Activated T-cell treated with anti-CD3 and anti-CD28 coated beads for 4 hours (primary cell): ENCODE data around the gene CPNE9.

Experiments used
- DNase-seq: peaks from one replicate; pipeline ENCODE4 v3.0.0-alpha.2; 2020

CPNE9 gene

DNA sequence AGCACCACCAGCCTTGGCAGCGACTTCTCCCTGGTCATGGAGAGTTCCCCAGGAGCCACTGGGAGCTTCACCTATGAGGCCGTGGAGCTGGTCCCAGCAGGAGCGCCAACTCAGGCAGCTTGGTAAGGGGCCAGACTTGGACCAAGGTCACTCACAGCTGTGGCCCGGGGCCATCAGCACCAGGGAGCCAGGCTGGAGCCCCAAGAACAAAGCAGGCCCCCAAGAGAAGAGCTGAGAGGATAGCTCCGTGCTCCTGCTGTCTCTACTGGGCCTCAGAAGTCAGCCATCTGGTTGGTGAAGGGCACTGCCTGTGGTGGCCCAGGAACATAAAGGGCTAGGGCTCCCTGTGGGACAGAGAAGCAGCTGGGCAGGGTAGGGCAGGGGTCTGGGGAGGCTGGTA is 14.7 kb upstream of the CPNE9 start:
- no peak for DNase-seq

DNA sequence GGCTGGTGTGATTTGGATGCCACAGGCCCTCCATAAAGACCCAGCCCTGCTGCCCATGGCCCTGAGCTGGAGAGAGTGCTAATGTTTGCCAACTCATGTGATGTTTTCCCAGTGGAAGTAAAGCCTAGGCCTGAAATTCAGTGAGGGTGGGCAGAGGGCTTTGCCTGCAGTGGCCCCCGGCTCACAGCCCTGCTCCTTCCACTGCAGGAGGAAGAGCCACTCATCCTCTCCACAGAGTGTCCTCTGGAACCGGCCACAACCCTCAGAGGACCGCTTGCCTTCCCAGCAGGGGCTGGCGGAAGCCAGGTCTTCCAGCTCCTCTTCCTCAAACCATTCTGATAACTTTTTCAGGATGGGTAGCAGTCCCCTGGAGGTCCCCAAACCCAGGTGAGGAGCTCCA is 13.9 kb upstream of the CPNE9 start:
- DNase-seq: no peak

DNA sequence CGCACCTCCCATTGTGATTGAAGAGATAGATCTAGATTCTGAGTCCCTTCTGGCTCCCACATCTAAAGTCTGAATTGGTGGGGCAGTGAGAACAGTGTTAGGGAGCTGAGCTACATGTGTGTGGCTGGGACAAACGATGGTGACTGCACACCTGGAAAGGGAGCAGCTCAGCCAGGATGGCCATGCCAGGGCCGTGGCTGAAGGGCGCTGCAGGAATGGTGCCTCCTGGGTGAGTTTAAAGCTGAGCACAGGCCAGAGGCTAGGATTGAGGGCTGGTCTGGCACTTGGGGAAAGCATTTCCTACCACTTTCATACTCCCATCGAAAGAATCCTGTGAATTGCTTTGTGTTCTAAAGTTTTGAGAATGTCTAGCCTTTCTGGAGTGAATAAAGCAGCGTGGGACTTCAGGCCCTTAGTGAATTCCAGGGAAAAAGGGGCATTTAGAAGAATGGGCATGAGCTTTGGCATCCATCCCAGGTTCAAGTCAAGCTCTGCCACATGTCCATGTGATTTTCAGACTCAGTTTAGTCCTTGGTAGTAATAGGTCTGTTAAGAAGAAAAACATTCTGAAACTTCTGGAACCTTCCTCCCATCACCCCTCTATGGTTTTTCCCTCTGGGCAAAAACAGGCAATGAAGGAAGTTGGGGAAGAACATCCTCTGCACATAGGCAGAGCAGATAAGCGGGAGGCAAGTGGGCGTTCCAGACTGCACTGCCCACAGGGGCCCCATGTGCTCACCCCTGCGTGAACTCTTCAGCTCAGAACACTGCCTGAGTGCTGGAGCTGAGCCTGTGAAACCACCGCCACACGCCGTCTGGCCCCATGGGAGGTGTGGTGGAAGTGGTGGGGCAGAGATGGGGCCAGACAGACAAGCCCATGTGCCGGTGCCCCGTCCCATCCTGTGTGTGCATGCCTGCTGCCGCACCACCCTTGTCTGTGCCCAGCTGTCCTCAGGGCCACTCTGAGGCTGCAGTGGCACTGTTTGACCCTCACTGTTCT is 12.9 kb upstream of the CPNE9 start:
- DNase-seq: no peak

DNA sequence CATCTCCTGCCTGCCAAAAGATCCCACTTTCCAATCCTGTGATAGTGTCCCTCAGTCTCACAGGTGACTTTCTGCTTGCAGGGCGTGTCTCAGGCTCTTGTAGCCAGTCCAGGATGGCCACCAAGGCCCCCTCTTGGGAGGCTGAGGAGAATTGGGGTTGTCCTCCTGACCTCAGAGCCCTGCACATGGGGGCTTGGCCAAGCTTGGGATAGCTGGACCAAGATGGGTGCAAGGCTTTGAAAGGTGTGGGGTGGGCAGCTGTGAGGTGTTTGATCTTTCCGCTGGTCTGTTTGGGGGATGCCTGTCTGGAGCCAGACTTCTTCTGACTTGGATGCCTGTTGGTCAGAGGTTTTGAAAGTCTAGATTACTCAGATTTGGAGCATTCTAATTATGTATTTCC is 12.0 kb upstream of the CPNE9 start:
- no peak for DNase-seq

DNA sequence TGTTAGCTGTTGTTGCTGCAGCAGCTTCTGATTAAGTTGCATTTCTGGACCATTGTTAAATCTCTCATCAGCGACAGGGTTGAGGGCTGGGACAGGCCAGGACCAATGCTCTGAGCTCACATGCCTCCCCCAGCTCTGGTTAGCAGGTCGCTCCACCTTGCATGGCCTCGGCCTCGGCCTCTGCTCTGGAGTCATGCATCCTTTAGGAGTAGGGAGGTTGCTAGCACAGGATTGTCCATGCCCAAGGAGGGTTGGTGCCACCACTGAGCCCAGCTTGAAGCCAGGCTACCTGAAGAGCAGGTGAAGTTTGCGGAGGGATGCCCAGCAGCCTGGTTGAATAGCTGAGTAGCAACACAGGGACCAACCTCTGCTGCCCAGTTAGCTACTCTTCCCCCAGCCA is 11.2 kb upstream of the CPNE9 start:
- no peak for DNase-seq

DNA sequence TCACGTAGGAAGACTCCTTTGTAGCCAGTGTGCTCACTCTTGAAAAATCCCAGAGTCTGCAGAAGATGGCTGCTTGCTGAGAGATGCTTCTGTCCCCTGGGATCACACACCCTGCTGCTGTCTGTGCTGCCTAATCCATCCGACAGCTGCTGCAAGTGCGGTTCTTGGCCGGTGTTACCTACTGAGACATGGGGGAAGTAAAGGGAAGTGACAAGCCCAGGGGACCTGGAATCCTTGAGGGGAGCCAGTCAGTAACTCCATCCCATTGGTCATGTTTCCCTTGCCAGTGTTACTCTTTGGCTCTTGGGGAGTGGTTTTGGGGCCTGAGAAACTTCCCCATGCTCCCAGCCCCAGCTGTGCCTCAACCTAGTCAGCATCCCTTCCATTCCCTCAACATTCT is 8.3 kb upstream of the CPNE9 start:
- DNase-seq: no peak

DNA sequence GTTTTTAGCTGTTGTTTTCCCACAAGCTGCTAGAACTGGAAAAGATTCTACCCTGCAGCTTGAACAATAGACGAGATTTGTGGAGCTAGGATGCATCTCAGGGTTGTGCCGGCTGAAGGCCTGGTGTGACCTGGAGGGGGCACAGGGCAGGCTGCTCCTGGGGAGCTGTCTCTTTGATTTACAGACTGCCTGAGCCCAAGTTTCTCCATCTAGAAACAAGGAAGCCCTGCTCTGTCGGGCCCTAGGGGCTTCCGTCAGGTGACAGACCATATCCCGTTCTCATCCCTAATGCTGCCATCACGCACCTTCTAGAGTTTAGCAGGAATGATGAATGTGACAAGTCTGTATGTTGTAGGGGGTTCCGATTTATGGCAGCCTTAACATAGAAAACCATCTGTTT is 7.9 kb upstream of the CPNE9 start:
- no peak for DNase-seq

DNA sequence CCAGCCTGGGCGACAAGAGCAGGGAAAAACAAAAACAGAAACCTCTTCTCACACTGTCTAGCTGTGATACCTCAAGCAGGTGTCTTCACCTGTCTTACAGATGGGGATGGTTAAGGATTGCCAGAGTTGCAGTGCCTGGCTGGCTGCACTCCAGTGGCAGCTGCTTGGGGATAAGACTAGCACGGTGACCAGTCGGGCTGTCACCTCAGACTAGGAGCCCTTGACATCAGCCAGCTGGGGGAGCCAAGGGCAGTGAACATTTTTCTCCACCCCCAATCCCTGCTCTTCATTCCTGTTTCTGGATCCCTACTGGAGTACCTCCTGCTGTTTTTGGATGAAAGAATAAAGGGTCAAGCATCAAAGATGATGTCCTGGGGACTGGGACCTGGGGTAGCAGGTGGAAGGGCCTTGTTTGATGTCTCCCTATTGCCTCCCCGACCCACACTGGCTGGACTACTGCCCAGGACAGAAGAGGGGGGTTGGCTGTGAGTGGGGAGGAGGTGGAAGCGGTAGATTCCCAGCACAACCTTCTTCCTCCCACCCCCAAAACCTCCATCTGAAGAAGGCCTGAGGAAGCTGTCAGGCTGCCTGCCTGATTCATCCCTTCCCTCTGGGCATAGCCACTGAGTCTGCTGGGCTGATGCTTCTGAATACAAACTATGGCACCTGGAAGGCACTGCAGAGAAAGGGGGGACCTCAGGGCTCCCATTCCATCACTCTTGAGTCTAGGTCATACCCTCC is 7.0 kb upstream of the CPNE9 start:
- DNase-seq: no peak

DNA sequence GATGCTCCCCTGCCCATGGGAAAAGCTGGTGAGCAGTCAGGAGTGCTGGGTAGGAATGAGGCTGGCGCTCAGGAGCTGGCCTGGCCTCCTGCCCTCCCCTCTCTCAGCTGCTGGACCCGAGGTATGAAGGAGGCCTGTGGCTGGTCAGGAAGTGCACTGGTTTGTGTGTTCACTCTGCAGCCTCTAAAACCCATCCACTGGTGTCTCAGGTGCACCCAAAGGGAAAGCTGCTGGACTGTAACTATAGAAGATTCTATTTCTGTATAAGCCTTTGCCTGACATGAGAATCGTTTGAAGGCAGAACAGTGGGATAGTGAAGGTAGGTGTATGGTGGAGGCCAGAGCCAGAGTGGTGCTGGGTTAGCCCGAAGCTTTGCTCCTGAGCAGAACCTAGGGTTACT is 5.7 kb upstream of the CPNE9 start:
- no peak for DNase-seq

DNA sequence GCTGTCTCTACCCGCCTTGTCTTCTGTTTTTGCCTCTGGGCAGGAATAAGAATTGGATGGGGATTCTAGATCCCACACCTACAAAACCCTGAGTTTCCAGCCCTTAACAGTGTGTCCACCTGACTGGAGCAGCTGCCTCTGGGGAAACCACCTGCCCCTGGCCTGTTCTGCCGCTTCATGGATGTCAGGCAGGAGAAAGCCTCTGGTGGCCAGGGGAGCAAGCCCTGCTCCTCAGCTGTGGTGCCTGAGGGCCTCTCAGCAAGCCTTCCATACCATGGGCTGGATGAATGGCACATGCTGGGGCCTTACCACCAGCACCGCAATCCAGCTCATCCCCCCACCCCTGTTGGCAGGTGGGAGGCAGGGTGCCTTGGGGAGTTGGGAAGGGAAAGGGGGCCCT is 5.3 kb upstream of the CPNE9 start:
- DNase-seq: no peak

DNA sequence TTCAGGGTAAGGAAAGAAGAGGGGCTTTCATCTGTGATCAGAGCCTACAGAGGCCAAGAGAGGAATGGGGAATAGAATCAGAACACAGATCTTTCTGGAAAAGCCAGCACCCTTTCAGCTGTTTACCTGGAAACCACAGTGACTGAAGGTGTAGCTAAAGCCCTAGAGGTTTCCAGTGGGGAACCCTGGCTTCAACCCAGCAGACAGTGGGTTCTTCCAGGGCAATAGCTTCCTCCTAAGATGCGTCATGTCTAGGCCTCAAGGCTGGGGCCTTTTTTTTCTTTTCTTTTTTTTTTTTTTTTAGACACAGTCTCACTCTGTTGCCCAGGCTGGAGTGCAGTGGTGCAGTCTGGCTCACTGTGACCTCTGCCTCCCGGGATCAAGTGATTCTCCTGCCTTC is 3.1 kb upstream of the CPNE9 start:
- no peak for DNase-seq

DNA sequence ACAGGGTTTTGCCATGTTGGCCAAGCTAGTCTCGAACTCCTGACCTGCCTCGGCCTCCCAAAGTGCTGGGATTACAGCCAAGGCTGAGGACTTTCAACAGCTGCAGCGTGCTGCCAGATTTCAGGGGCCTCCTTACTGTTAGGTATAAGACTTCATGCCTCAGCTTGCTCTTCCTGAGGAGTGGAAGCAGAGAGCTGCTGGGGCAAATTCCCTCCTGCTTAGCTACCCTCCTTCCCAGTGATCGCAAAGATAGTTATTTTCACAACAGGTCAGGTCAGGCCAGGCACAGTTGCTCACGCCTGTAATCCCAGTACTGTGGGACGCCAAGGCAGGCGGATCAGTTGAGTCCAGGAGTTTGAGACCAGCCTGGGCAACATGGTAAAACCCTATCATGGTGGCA is 2.6 kb upstream of the CPNE9 start:
- DNase-seq: no peak

DNA sequence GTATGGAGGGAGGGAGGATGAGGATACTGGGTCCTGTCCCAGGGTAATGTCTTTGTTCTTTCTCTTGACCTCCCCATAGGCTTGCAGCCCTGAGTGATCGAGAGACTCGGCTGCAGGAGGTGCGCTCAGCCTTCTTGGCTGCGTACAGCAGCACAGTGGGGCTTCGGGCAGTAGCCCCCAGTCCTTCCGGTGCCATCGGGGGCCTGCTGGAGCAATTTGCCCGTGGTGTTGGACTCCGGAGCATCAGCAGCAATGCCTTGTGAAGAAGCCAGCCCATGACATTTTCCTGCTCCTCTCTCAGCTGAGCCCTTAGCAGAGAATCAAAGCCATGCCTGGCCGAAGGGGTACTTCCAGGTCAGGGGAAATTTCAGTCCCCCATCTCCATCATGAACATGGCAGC is 1.9 kb upstream of the CPNE9 start:
- DNase-seq: no peak

DNA sequence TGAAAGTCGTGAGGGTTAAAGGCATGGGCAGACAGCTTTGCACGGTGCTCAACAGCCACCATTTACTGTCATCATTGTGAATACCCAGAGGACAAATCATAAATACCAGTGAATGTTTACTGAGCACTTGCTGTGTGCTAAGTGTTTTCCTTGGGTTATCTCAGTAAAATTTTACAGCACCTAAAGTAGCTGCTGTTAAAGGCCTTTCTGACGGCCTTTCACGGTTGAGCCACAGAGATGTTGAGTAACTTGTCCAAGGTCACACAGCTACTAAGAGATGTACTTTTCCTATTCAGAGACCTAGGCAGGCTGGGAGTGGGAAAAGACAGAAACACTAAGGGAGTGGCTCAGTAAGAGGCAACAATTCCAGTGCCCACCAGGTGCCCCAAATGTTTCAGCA is 393 bp upstream of the CPNE9 start:
- no peak for DNase-seq

DNA sequence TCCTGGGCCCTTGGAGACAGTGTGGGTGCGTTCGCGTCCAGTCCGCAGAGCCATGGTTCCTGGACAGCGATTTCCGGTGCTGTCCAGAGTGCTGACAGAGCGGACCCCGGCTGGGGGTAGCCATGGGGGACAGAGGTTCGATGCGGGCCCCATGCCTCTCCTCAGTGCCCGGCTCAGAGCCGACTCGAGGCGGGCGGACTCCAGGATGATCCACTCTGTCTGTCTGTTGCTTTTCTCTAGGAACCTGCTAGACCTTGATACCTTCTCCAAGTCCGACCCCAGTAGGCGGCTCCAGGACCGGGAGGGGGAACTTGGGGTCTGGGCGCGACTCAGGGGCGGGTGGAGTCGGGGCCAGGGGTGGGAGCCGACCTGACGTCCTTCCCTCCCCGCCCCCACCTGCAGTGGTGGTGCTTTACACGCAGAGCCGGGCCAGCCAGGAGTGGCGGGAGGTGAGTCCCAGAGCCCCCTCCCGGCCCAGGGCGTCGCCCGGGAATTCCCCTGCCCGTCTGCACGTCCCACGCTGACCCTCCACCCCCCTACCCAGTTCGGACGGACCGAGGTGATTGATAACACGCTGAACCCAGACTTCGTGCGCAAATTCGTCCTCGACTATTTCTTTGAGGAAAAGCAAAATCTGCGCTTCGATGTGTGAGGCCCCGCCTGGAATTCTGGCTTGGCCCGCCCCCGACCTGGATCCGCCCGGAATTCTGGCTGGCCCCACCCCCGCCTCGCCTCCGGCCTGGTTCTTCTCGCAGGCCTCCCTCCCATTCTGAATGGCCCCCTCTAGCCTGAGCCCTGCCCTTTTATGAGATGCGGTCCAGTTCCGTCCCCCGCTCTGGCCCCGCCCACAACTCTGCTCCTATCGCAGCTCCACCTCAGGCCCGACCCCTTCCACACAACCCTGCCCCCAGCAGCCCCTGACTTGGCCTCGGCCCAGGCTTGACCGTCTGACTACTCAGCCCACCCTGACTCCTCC is 1.0 kb downstream of the CPNE9 start:
- DNase-seq: no peak

DNA sequence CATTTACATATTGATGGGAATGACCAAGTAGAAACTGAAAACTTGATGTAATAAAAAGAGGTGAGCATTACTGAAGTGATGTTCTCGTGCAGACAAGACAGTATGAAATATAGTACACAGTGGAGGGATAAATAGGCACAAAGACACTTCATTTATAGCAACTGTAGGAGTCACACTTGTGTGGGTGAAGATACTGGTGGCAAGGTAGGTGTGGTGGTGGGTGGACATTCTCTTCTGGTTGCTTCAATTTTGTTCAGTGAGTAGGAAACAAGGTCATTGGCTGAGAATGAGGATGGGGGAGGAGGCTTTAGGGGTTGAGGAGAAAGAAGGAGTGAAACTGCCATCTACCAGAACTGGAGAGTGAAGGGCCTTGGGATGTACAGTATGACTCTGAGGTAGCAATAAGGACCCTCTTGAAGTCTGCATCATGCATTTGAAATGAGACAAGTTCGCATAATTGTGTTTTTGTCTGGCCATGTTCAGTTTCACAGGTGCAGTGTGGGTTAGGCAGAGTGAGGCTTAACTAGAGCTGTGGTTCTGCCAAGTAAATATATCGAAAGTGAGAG is 6.6 kb downstream of the CPNE9 start:
- no peak for DNase-seq

DNA sequence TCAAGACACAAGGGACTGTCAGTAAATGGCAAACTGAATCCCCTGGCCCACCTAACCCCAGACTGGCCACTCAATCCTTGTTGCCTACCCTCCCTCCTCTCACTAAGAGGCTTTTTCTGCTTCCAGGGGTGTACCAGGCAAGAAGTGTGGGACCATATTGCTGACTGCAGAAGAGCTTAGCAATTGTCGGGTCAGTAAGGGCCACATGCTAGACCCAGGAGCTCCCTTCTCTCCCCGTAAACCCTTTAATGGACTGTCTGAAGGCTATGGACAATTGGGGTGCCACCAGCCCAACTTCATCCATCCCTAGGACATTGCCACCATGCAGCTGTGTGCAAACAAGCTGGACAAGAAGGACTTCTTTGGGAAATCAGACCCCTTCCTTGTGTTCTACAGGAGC is 8.8 kb downstream of the CPNE9 start:
- DNase-seq: no peak

DNA sequence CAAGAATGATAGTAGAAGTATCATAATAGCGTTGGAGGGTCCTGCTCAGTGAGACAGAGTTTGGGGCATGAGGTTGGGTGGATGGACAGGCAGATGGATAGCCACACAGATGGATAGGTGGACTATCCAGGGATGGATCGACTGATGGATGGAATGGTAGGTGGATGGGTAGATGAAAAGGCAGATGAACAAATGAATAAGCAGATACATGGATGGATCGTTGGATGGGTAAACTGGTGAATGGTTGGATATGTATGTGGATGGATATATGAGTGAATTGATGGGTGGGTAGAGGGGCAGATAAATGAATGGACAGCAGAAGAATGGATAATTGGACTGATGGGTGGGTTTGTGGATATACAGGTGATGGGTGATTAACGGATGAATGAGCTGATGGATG is 9.5 kb downstream of the CPNE9 start:
- no peak for DNase-seq

DNA sequence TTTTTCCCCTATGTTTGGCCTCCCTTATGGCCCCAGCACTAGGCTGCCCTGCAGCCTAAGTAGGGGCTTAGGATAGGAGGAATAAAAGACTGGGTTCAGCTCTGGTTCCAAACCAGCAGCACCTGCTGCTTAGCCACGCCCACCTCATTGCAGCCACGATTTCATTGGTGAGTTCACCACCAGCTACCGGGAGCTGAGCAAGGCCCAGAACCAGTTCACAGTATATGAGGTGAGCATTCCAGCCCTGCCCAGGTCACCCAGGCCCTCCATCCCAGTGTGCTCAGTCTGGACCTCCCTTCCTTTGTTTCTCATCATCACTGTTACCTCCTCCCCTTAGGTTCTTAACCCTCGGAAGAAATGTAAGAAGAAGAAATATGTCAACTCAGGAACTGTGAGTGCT is 11.5 kb downstream of the CPNE9 start:
- no peak for DNase-seq

DNA sequence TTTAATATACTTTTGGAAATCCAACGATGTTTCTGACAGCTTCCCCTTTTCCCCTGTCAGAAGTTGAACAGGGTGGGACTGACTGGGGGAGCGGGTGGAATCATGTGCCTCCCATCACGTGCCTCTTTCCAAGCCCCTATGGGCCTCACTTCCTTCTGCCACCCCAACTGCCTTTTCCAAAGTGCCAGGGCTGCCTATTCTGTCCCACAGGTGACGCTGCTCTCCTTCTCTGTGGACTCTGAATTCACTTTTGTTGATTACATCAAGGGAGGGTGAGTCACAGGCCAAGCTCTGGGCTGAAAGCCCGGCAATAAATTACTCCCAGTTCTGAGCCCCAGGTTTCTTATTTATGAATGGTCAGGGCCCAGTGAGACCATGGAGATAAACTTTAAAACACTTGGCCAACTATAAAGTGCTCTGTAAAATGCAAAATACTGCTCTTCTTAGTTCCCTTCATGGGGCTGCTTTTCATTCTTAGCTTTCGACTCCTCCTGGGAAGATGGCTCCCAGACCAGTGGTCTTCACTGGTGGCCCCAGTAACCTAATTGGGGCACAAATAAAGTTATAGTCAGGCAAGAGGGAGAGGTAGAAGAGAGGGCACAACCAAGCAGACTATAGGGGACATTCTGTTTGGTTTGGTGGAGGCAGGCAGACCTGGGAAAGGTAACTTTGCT is 12.3 kb downstream of the CPNE9 start:
- DNase-seq: no peak

DNA sequence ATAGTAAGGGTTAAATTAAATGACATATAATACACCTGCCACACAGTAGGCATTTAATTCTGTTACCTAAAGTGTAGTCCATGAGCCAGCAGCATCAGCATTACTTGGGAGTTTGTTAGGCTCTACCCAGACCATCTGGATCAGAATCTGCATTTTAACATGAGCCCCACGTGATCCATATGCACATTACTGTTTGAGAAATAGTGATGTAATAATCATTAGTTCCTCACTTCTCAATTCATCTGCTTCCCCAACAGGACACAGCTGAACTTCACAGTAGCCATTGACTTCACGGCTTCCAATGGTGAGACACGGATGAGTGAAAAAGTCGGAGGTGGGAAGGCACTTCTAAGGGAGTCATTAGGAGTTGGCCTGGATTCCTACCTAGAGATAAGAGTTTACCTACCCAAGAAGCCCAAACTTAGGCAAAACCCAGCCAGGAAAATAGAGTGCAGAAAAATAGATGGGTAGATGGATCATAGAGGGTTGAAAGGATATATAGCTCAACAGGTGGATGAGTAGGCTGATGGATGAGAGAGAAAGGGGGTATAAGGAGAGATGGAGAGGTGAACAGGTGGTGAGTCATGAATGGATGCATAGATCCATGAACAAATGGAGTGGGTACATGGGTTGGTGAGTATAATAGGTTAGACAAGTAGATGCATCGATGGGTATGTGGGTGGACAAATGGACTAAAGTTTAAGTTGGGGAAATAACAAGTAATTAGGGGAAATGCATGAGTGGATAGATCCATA is 13.3 kb downstream of the CPNE9 start:
- no peak for DNase-seq
